Right forelimb (tissue), 1 donor: Measurements from ENCODE around the gene EVX2.

Experiments
- DNase-seq: peaks from one replicate; pipeline ENCODE4 v3.0.0-alpha.2; 2018

Gene EVX2

DNA sequence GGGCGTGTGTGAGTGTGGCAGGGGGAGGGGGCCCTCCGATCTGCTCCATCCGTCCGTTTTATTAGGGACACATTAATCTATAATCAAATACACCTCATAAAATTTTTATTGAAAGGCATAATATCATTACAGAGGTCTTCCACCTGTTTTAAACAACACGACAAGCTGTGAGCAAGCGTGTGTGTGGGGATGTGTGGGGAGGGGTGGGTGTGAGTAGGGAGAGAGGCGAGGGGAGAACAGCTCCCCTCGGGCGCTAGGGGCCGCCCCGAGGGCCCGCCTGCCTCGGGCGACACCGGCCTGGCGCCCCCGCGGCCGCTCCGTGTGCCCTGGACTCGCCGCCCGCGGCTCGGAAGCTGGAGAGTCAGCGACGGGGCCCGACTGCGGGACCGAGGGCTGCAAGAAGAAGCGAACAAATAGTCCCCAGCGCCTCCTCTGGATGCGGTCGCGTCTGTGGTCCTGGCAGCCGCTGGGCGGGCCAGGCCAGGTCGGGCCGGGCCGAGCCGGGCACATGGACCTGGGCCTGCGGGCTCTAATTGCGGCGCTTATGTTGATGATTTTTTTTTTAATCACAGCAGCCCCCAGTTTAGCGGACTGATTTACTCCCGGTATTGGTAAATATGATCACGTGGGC lies 38.4 kb upstream of the EVX2 start:
- peak; percentile 88 for DNase-seq

DNA sequence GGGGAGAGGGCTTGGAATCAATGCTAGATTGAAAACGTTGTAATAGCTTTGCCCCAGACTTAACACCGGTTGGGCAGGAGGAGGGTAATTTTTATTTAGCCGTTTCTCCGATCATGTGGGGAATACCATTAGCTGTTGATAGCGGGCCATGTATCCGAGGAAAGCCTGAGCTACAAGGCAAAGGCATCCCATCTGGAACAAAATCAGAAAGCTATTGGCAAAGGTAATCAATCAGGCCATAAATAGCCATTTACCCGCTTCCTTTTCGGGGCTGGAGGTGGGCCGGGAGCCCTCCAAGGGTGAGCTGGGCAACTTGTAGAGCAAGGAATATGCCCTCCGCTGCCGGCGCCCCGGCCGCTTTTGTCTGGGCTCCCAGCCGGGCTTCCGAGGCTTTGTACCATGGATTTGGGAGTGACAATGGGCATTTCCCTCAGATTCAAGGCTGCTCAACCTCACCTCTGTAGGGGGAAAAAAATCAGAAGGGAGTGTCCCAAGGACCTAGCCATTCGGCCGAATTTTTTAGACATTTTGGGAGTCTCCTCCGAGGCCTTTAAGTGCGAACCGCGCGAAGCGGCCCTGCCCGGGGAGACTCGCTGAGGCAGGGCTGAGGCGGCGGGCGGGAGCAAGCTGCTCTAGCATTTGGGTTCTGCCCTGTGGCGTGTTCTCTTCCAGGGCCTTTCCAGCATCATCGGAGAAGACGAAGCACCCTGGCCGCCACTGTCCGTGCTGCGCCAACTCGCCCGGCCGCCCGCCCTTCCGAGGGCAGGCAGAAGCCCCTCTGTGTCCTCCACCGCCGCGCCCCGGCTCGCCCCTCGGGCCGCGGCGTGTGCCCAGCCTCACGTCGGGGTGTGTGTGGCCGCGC lies 37.7 kb upstream of the EVX2 start:
- peak; percentile 70 for DNase-seq

DNA sequence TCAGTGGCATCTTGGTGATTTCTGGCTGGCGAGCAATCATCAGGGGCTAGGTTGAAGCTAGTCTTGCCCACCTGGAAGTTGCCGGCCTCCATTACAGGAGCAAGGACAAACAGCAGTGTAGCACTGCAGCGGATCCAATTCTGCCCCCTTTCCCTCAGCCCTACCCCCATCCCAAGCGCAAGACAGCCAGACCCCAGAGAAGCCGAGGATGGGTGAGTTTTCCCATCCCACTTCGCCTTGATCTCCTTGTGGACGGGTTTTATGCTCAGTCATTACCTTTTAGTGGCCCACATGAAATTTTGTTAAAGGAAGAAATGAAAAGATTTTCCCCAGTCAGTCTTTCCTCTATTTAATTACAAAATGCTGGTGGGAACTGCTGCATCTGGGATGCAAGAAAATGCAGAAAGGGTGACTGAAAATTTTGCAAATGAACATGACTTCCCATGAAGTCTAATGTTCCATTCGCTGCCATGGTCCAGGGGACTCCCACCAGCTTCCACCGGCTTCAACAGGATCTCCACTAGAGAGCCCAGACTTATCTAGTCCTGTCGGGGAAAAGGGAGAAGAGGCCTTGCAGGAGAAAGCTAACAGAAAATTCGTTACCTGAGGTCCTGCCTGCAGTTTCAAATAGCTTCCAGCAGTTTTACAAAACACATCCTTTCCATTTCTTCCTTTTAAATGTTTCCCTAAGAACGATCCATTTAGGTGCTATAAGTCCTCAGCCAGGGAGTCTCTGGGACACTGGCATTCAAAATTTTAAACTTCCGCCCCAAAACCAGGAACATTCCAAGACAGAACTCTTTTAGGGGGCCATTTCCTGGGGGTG lies 36.8 kb upstream of the EVX2 start:
- no peak for DNase-seq

DNA sequence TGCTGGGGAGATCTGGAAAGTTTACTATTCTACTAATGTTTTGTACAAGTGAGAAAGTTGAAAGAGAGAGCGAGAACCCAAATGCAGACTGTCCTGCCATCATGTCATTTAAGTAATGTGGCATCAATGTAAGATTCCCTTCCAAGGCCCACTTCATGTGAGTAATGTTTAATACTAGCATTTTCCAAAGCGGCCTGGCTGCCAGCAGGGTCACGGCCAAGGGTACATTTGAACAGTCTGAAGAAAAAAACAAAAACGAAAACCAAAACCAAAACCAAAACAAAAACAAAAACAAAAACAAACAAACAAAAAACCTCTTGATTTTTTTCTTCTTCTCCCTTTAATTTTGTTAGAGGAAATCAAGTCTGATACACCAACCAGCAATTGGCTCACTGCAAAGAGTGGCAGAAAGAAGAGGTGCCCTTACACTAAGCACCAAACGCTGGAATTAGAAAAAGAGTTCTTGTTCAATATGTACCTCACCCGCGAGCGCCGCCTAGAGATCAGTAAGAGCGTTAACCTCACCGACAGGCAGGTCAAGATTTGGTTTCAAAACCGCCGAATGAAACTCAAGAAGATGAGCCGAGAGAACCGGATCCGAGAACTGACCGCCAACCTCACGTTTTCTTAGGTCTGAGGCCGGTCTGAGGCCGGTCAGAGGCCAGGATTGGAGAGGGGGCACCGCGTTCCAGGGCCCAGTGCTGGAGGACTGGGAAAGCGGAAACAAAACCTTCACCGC lies 35.0 kb upstream of the EVX2 start:
- peak; percentile 76 for DNase-seq

DNA sequence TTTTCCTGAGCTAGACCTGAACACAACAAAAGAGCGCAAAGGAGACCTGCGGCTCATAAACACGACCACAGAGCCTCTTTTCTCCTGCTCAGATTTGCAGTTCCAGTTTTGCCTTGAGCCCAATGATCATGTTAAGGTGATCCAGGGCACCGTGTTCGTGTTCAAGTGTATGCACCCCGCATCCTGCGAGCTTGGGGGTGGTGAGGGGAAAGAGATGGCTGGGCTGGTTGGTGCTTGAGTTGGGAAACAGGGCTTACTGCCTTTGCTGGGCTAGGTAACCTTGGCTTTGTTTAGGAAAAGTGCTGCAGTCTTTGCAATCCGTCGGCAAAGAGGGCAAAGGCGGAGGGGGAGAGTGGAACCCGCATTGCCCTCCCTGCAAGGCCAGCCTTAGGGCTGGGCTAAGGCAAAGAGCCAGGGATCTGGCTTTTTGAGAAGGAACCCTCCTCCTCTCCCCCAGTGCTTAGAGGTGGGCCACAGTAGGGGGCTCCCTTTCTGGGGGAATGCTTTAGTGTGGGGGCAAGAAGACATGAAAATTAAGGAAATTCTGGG lies 34.1 kb upstream of the EVX2 start:
- DNase-seq: peak; percentile 53

DNA sequence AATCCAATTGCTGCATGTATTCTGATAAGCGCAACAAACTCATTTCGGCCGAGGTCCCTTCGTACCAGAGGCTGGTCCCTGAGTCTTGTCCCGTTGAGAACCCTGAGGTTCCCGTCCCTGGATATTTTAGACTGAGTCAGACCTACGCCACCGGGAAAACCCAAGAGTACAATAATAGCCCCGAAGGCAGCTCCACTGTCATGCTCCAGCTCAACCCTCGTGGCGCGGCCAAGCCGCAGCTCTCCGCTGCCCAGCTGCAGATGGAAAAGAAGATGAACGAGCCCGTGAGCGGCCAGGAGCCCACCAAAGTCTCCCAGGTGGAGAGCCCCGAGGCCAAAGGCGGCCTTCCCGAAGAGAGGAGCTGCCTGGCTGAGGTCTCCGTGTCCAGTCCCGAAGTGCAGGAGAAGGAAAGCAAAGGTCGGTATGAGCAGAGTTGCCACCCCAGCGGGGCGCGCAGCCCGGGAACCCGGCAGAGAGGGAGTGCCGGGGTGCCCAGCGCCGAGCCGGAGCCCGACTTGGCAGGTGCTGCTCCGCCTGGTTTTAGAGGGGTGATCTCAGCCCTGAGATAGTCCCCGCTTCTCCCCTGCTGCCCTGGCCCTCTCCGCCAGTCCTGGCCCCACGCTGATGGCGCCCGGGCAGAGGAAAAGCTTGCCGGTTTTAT lies 33.5 kb upstream of the EVX2 start:
- DNase-seq: peak; percentile 49

DNA sequence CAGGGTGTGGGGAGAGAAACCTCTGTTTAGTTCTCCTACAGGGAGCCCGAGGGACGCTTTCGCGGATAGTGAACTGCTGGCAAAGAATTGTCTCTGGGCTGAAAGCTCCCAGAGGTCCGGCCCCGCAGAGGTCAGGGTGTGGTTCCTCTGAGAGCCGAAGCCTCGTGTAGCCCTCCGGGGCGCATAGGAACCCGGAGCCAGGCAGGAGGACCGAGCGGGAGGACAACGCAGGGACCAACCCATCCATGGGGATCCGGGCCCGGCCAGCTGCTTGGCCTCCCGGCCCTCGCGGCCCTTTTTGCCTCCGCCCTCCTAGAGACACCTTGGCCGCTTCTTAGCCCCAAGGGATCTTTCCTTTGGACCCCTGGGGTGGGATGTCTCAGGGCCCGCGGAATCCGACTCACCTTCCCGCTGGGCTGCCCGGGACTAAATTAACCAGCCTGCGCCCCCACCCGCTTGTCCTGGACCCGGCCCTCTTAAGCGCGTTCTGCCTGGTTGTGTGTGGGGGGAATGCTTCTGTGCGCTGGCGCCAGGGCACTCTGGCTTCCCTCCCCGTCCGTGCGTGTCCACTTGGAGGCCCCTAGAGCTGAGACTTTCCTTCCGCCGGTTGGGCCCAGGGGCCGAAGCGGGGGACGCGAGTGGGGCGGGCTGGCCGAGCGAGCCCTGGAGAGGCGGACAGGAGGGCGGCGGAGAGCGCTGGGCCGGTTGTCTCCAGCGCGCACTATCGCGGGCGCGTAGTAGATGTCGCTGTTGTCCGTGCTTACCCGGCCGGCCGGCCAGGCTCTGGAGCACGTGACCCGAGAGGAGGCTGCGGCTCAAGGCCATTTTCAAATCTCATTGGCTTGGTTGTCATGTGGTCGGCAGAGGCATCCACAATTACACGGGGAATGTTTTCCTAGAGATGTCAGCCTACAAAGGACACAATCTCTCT lies 32.4 kb upstream of the EVX2 start, which contains the start of gene HOXD10:
TSS of gene HOXD10 (plus strand) at position 896 of the 931 bp plus-strand sequence. CDS start 56 bp downstream, outside the sequence.
- peak; percentile 92 for DNase-seq

DNA sequence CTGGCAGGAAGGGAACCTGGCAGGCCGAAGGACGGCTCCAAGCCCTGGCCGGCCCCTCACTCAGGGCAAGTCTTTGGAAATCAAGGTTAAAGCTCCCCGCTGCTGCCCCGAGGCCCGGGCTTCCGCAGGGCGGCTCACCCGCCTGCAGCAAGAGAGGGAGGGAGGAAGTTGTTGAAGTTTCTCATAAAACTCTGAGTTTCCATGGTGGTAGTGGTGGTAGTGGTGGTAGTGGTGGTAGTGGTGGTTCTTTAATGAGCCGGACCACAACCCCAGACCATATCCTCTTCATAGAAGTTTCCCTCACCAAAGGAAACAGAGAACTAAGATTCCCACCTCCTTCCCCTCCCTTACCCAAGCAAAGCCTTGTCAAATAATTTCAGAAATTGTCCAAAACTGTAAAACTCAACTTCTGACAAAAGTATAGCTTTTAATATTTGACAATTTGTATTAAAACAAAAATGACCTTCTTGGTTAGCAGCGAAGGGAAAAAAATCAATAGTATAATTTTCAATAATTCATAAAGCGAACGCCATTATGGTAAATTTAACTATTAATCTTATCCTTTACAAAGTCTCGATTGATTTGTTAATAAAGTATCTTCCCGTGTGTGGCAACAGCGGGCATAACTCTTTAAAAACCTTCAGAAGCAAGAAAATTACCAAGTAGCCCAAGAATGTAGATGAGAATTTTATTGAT lies 31.3 kb upstream of the EVX2 start:
- DNase-seq: no peak

DNA sequence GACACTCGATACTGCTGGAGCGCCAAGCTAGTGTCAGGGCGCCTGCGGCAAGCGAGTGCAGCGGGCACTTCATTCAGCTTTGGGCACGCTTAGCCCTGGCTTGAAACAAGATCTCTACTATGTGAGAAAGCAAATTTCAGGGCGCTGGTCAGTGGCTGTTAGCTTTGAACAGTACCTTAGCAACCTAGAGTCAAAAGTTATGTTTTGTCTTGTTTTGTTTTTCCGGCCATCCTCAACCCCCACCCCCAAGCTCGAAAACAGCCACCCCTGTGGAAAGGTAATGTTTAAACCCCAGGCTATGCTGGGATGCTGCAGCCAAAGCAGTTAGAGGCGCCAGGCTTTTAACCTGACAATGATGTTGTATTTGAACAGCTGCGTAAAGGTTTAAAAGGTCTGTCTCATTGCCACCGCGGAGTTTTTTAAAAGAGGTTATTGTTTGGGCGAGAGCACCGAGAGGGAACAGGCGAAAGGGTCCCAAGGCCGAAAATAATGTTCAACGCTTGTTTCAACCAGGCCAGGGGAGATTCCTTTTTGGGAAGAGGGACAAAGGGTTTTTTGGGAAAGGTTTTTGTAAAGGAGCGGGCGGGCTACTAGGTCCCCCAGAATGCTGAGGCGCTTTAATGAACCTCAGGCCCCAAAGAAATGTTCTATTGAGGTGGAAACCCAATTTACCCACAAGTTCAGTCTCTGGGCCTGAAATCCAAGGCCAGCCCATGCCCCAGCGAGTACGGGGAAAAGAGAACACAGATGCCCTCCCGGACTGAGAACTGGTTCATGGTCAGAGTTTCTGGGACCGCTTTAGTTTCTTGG lies 30.6 kb upstream of the EVX2 start:
- no peak for DNase-seq

DNA sequence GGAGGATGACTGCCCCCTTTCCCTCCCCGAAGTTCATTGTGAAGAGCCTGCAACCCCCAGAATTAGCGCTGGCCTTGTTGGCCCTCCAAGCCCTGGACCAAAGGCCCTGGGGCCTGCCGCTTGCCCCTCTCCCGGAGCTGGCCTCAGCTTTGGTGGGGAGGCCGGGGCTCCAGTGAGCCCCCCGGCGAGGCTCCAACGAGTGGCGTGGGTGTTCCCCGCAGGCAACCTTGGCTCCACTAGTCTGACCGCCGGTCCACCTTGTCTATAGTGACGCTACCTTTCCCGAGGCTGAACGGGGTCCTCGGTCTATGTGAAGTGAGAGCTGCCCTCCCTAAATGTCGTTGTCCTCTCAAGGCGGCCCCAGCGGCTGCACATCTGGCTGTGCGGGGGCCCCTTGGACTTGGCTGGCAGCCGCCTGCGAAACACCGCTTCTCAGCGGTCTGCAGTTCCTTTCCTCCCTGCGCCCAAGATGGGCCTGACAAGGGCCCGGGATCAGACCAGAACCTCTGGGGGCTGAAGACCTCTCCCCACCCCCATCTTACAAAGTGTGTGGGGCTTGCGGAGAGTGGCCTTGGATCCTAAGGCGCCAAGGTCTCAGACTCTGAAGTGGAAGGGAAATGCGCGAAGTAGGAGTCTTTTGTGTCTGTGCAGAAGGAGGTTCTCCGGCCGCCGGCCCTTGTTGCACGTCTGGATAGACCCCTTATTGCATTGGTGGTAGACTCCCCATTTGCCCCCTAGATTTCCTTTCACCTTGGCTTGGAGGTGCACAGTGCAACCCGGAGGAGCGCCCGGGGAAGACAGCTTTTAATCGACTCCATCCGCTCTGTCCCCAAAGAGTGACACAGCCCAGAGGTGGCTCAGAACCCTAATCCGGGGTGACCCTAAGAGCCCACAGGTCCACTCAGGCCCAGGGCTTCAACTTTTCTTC lies 28.9 kb upstream of the EVX2 start:
- DNase-seq: peak; percentile 74

DNA sequence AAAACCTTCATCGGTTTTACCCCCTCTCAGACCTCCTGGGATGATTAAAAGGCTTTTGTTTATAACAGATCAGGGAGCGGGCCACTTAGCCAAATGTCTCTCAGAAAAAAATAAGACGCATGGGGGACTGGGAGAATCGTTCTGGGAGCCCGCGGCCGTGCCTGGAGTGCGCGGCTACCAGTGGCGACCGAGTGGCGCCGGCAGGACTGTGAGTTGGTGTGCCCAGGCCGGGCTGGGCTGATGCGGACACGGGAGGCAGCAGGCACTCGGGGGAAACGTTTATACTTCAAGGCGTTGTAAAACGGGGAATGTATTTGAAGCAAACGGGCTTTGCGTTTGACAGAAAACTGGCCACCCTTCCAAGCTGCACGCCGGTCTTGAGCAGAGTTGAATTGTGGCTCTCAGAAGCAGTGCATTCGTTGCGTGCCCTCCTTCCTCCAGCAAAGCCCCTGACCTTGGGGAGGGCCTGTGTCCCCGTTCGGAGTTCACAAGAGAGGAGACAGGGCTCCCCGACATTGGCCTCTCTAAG lies 28.1 kb upstream of the EVX2 start:
- DNase-seq: no peak

DNA sequence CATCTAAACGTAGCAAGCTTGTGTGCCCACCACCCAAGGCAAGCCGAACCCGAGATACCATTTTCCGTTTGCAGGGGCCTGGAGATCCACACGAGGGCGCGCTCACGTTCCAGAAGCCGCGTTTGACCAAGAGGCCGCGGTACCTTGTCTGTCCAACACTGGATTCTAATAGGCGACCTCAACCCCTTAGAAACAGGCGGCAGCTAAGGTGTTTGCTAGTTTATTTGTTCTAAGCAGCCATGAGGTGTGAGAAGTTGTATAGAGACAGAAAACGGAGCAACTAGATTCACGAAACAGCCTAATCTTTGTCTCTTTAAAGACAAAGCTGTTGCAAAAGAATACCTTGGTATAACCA lies 27.5 kb upstream of the EVX2 start:
- DNase-seq: peak; percentile 90

DNA sequence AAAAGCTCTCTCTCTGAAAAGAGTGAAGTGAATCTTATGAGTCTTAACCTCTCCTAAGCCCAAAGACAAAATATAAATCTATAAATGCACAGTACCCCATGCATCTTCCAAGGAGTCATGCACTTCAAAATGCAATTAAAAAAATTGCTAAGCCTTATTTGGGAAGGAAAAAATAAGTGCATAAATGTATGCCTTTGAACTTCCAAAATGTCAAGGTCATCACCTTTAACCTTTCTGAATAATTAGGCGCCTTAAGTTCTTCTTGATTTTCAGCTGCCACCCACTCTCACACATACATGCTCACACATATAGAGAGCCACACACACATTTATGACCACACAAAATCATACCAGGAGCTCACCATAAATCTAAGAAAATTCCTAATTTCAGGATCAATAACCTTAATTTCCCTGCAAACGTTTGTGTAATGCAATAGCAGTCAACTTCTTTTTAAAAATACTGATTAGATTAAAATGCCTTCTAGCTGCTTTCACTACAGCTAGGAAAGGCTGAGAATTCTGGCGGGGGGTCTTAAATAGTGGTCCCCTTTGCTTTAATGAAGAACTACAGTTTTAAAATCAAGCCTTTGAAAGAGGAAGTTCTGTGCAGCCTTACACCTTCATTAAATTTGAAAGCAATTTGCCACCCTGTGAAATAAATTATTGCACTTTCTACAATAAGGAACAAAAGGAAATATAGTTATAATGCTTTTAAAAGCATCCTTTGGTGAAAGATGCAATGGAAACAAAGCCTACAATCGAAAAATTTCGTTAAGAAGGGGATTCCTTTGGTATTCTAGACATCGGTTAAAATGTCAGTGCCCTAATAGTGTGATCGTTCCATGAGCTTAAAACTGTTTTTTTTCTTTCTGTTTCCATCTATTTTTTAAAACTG lies 26.9 kb upstream of the EVX2 start:
- no peak for DNase-seq

DNA sequence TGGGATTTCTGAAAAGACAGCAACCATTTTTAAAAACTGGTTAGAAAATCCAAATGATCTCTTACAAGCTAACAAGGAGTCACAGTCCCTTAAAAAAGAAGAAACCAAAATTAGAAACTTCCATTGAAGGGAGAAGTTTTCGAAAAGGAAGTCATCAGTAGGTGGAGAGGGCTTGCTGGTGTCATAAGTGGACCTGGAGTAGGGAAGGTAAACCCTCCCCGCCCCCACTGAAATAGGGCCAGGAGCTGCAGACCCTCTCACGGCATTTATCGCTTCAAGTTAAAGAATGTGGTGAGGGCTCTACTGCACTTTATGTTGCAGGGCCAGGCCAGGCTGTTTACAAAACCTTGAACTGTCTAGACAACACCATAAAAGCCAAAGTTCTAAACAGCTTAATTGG lies 26.2 kb upstream of the EVX2 start:
- DNase-seq: no peak

DNA sequence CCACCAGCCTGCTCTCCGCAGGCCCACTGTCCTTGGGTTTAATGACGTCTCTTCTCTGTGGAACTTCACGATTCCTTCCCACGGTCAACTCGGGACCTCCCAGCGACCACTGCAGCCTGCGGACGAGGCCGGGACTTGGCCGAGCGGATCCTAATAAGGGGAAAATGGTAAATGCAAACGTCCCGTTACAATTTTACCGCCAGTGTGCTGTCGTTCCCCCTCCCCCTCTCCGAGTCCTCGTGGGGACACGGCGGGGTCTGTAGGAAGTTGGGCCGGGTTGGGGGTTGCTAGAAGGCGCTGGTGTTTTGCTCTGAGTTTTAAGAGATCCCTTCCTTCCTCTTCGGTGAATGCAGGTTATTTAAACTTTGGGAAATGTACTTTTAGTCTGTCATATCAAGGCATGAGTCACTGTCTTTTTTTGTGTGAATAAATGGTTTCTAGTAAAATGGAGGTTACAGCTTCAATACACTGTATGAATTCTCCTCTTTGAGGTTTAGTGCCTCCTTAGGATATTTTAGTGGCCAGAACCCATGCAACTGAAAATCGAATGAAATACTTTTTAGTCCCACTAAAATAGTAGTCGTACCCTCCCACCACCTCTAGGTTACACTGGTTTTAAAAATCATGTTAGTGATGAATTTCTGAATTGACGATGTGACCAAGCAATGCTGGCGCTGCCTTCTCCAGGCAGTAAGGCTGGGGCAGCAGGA lies 25.6 kb upstream of the EVX2 start:
- no peak for DNase-seq

DNA sequence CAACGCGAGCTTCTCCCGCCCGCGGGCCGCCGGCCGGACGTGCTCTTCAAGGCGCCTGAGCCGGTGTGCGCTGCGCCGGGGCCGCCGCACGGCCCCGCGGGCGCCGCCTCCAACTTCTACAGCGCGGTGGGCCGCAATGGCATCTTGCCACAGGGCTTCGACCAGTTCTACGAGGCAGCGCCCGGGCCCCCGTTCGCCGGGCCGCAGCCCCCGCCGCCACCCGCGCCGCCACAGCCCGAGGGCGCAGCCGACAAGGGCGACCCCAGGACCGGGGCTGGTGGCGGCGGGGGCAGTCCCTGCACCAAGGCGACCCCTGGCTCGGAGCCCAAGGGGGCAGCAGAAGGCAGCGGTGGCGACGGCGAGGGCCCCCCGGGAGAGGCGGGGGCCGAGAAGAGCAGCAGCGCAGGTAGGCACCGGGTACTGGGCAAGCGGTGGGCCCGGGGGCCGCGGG lies 24.0 kb upstream of the EVX2 start:
- no peak for DNase-seq
